ENCODE data around the gene PTPRK. TPM values are rescaled to one million over a fixed set of nuclear protein-coding genes. Genes with fewer than 3 reads are reported as not detected.

Gene PTPRK
- total RNA-seq, 1 experiment from 2014 or later: 89.3 TPM

DNA sequence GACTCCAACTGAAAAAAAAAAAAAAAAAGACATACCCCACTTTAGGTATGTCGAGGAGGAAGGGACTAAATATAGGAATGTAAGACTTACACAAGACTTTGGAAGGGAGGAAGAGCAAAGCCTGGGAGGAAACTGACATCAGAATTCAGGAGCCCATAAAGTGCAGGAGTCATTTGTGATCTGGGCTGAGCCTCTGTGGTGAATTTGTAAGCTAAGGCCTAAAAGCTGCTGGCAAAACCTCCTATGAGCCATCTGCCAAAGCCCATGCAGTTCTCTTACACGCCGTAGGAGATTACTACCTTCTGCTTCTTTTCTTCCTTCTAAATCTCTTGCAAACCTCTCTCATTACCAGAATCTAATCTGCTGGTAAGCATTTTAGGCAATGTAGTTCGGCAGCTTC, 567.6 kb downstream of the PTPRK start:
- intact Hi-C loops (cut with micrococcal nuclease; ENCODE audit: unreplicated experiment): no loop called here
- ChIA-PET CTCF (no interaction called here), POLR2A (ENCODE audit: unreplicated experiment) (no interaction called here)
- H3K4me1 ChIP-seq (replicated peaks; ENCODE audit: insufficient read depth): no peaks in the 10 kb centered on the region
- BruUV-seq (replicated peaks): no TSS peak
- no peaks in the 10 kb centered on the region for H3K9me2 ChIP-seq (ENCODE audit: insufficient read depth)
- no peak overlapping the region for H3K4me3 ChIP-seq
- H3K9me3 ChIP-seq (ENCODE audit: insufficient read depth, low read depth): no peaks in the 10 kb centered on the region
- no peak for DNase-seq
- H3F3A ChIP-seq (ENCODE audit: insufficient read depth, low read depth): no peaks in the 10 kb centered on the region
- no peak overlapping the region for H3K4me2 ChIP-seq
- H3K27ac ChIP-seq: no peak overlapping the region
- H4K20me1 ChIP-seq (ENCODE audit: insufficient read depth): no peaks in the 10 kb centered on the region
- no peaks in the 10 kb centered on the region for H3K79me2 ChIP-seq (ENCODE audit: low read depth)
- no peaks in the 10 kb centered on the region for H3K36me3 ChIP-seq (ENCODE audit: low read depth)
- TF ChIP-seq CTCF (conservative IDR thresholded peaks at IDR 0.05) (no peak), EZH2 (IDR thresholded peaks at IDR 0.05; ENCODE audit: low read depth) (no peak)
- H3K27me3 ChIP-seq (ENCODE audit: insufficient read depth, low read depth): no peaks in the 10 kb centered on the region
- H2AFZ ChIP-seq: no peak overlapping the region

DNA sequence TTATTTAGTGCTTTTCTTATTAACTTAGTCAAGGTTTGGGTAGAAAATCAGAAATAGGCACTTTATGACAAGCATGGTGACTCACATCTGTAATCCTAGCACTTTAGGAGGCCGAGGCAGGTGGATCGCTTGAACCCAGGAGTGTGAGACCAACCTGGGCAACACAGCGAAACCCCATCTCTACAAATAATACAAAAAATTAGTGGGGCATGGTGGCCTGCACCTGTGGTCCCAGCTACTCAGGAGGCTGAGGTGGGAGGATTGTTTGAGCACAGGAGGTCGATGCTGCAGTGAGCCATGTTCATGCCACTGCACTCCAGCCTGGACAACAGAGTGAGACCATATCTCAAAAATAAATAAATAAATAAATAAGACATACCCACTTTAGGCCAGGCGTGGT, 568.2 kb downstream of the PTPRK start:
- no peaks in the 10 kb centered on the region for H3F3A ChIP-seq (ENCODE audit: insufficient read depth, low read depth)
- H2AFZ ChIP-seq: no peak overlapping the region
- no peak overlapping the region for H3K4me3 ChIP-seq
- H3K27me3 ChIP-seq (ENCODE audit: insufficient read depth, low read depth): no peaks in the 10 kb centered on the region
- no TSS peak for BruUV-seq (replicated peaks)
- intact Hi-C loops (cut with micrococcal nuclease; ENCODE audit: unreplicated experiment): no loop called here
- no peaks in the 10 kb centered on the region for H3K4me1 ChIP-seq (replicated peaks; ENCODE audit: insufficient read depth)
- no peaks in the 10 kb centered on the region for H3K79me2 ChIP-seq (ENCODE audit: low read depth)
- no peaks in the 10 kb centered on the region for H3K36me3 ChIP-seq (ENCODE audit: low read depth)
- no peaks in the 10 kb centered on the region; the same call in 1 of the 2 replicates for H3K9me3 ChIP-seq (ENCODE audit: insufficient read depth, low read depth)
- H3K4me2 ChIP-seq: no peak overlapping the region
- ChIA-PET CTCF (no interaction called here), POLR2A (ENCODE audit: unreplicated experiment) (no interaction called here)
- no peaks in the 10 kb centered on the region for H4K20me1 ChIP-seq (ENCODE audit: insufficient read depth)
- H3K9me2 ChIP-seq (ENCODE audit: insufficient read depth): no peaks in the 10 kb centered on the region
- H3K27ac ChIP-seq: no peak overlapping the region
- no peak for TF ChIP-seq EZH2 (IDR thresholded peaks at IDR 0.05; ENCODE audit: low read depth)
- no peak for TF ChIP-seq CTCF (conservative IDR thresholded peaks at IDR 0.05)
- DNase-seq: no peak

- no TSS peak for BruUV-seq (replicated peaks)
- no peak overlapping the region for H3K4me3 ChIP-seq
- no peak overlapping the region for H3K27ac ChIP-seq
- 0 out of 2 replicates have a peak overlapping the region, but pooled peaks have one; percentile 39 for H2AFZ ChIP-seq
- H3K36me3 ChIP-seq (ENCODE audit: low read depth): no peaks in the 10 kb centered on the region
- no peaks in the 10 kb centered on the region for H3F3A ChIP-seq (ENCODE audit: insufficient read depth, low read depth)
- no peaks in the 10 kb centered on the region for H3K79me2 ChIP-seq (ENCODE audit: low read depth)
- no peaks in the 10 kb centered on the region for H3K4me1 ChIP-seq (replicated peaks; ENCODE audit: insufficient read depth)
- no peak for DNase-seq
- H3K4me2 ChIP-seq: no peak overlapping the region
- ChIA-PET CTCF (no interaction called here), POLR2A (ENCODE audit: unreplicated experiment) (no interaction called here)
- H3K27me3 ChIP-seq (ENCODE audit: insufficient read depth, low read depth): no peaks in the 10 kb centered on the region
- no peaks in the 10 kb centered on the region for H4K20me1 ChIP-seq (ENCODE audit: insufficient read depth)
- intact Hi-C loops (cut with micrococcal nuclease; ENCODE audit: unreplicated experiment): no loop called here
- H3K9me3 ChIP-seq (ENCODE audit: insufficient read depth, low read depth): no peaks in the 10 kb centered on the region; the same call in 1 of the 2 replicates
- no peaks in the 10 kb centered on the region for H3K9me2 ChIP-seq (ENCODE audit: insufficient read depth)
- no peak for TF ChIP-seq CTCF (conservative IDR thresholded peaks at IDR 0.05)
- no peak for TF ChIP-seq EZH2 (IDR thresholded peaks at IDR 0.05; ENCODE audit: low read depth)
Measured at GRCh38 chr6:127951172-127951917, 569.1 kb downstream of the PTPRK start.
